ENCODE data around the gene PSME1.

PSME1 gene

GRCh38 chr14:24184104-24184970 is 48.3 kb downstream of the PSME1 start:
- Histone ChIP-seq H3K27ac (ENCODE audit: low read length) (no peak overlapping the region), H4K20me1 (ENCODE audit: insufficient read depth, low read length) (peaks cover 22% of the 10 kb centered on the region; the same call in 1 of the 2 replicates), H3K36me3 (ENCODE audit: insufficient read depth, low read length) (peaks cover 78% of the 10 kb centered on the region), H3K4me1 (ENCODE audit: insufficient read depth, low read length) (peaks cover 26% of the 10 kb centered on the region), H3K9me3 (ENCODE audit: insufficient read depth, low read length, severe bottlenecking) (no peaks in the 10 kb centered on the region), H3K79me2 (ENCODE audit: insufficient read depth, low read length) (peaks cover 18% of the 10 kb centered on the region), H3K9ac (ENCODE audit: low read depth, low read length) (no peak overlapping the region), H2AFZ (ENCODE audit: low read depth, low read length) (no peak overlapping the region), H3K4me3 (ENCODE audit: low read depth in 1 of 2, low read length in 2 of 2) (no peak overlapping the region), H3K4me2 (ENCODE audit: insufficient read depth, low read length) (no peak overlapping the region), H3K27me3 (ENCODE audit: insufficient read depth, low read length, poor library complexity) (no peaks in the 10 kb centered on the region)
- TF ChIP-seq EZH2 (IDR thresholded peaks at IDR 0.05; ENCODE audit: borderline replicate concordance, low read depth, low read length, severe bottlenecking): no peak
- TF ChIP-seq CTCF (IDR thresholded peaks at IDR 0.05; ENCODE audit: borderline replicate concordance, extremely low read depth, low read length, poor library complexity, severe bottlenecking): no peak
- ATAC-seq (ENCODE audit: insufficient read depth, low read depth) (no peak), DNase-seq (no peak)

DNA sequence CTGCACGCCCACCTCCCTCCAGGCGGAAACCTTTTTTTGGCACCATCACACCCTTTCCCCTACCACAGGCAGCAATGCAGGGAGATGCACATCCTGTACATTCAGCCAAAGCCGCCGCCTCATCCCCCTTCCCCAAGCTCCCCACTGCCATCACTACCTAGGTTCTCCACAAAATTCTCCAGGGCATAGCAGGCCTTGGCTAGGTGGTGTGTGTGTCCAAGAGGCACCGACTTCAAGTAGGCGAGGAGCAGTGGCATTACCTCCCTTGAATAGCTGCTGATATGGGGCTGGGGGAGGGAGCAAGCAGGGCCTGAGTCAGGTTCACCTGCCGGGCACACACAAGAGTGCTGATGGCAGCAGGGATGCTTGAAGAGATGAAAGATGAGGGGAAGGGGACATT is 49.0 kb downstream of the PSME1 start:
- Histone ChIP-seq H4K20me1 (ENCODE audit: insufficient read depth, low read length) (peaks cover 17% of the 10 kb centered on the region; the same call in 1 of the 2 replicates), H3K27ac (ENCODE audit: low read length) (no peak overlapping the region), H3K27me3 (ENCODE audit: insufficient read depth, low read length, poor library complexity) (no peaks in the 10 kb centered on the region), H3K9me3 (ENCODE audit: insufficient read depth, low read length, severe bottlenecking) (no peaks in the 10 kb centered on the region), H3K79me2 (ENCODE audit: insufficient read depth, low read length) (peaks cover 18% of the 10 kb centered on the region), H3K4me1 (ENCODE audit: insufficient read depth, low read length) (peaks cover 33% of the 10 kb centered on the region), H3K9ac (ENCODE audit: low read depth, low read length) (no peak overlapping the region), H3K36me3 (ENCODE audit: insufficient read depth, low read length) (peaks cover 74% of the 10 kb centered on the region), H3K4me3 (ENCODE audit: low read depth in 1 of 2, low read length in 2 of 2) (no peak overlapping the region), H3K4me2 (ENCODE audit: insufficient read depth, low read length) (no peak overlapping the region), H2AFZ (ENCODE audit: low read depth, low read length) (no peak overlapping the region)
- TF ChIP-seq CTCF (IDR thresholded peaks at IDR 0.05; ENCODE audit: borderline replicate concordance, extremely low read depth, low read length, poor library complexity, severe bottlenecking): no peak
- TF ChIP-seq EZH2 (IDR thresholded peaks at IDR 0.05; ENCODE audit: borderline replicate concordance, low read depth, low read length, severe bottlenecking): no peak
- ATAC-seq (ENCODE audit: insufficient read depth, low read depth): no peak
- DNase-seq: no peak

DNA sequence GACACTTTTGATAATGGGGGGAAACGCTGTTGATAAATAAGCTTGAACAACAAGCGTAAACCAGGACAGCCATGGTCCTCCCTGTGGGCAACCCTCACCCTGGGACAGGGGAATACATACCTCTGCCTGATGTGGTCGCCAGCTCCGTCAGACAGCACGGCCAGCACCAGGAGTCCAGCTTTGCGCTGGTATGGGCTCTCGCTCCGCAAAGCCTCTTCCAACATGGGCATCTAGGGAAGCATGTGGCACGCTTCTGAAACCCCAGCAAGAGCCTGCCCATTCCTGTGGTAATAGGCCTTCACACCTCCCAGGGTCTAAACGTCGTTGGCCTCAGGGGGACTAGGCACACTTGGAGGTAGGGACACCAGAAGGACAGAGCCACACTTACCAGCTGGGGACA is 49.7 kb downstream of the PSME1 start:
- H2AFZ ChIP-seq (ENCODE audit: low read depth, low read length): no peak overlapping the region
- ATAC-seq (ENCODE audit: insufficient read depth, low read depth) (no peak), DNase-seq (no peak)
- peaks cover 69% of the 10 kb centered on the region for H3K36me3 ChIP-seq (ENCODE audit: insufficient read depth, low read length)
- H3K79me2 ChIP-seq (ENCODE audit: insufficient read depth, low read length): peaks cover 18% of the 10 kb centered on the region
- H3K27ac ChIP-seq (ENCODE audit: low read length): no peak overlapping the region
- H3K9me3 ChIP-seq (ENCODE audit: insufficient read depth, low read length, severe bottlenecking): no peaks in the 10 kb centered on the region
- no peaks in the 10 kb centered on the region for H3K27me3 ChIP-seq (ENCODE audit: insufficient read depth, low read length, poor library complexity)
- no peak for TF ChIP-seq CTCF (IDR thresholded peaks at IDR 0.05; ENCODE audit: borderline replicate concordance, extremely low read depth, low read length, poor library complexity, severe bottlenecking)
- TF ChIP-seq EZH2 (IDR thresholded peaks at IDR 0.05; ENCODE audit: borderline replicate concordance, low read depth, low read length, severe bottlenecking): no peak
- H3K4me3 ChIP-seq (ENCODE audit: low read depth in 1 of 2, low read length in 2 of 2): no peak overlapping the region
- H3K4me2 ChIP-seq (ENCODE audit: insufficient read depth, low read length): no peak overlapping the region
- H3K4me1 ChIP-seq (ENCODE audit: insufficient read depth, low read length): peaks cover 39% of the 10 kb centered on the region
- no peak overlapping the region for H3K9ac ChIP-seq (ENCODE audit: low read depth, low read length)
- H4K20me1 ChIP-seq (ENCODE audit: insufficient read depth, low read length): peaks cover 14% of the 10 kb centered on the region; the same call in 1 of the 2 replicates
